Measurements from ENCODE around the gene MAG. TPM values are rescaled to one million over a fixed set of nuclear protein-coding genes. Genes with fewer than 3 reads are reported as not detected.
A peak's percentile ranks its signal among the peaks of the same experiment; 100 is the strongest.
"Not testable (repeated sequence)": the region's sequence is repeated elsewhere in the genome, so short reads cannot be mapped to it uniquely, and the experiment has no call there.

MAG gene
- total and polyA plus RNA-seq, 9 of the 15 experiments (the other 6 are each of a cell fraction or from before 2014, with no cell fraction given), result 0.11 to 10.0 (median 1.6) TPM

DNA sequence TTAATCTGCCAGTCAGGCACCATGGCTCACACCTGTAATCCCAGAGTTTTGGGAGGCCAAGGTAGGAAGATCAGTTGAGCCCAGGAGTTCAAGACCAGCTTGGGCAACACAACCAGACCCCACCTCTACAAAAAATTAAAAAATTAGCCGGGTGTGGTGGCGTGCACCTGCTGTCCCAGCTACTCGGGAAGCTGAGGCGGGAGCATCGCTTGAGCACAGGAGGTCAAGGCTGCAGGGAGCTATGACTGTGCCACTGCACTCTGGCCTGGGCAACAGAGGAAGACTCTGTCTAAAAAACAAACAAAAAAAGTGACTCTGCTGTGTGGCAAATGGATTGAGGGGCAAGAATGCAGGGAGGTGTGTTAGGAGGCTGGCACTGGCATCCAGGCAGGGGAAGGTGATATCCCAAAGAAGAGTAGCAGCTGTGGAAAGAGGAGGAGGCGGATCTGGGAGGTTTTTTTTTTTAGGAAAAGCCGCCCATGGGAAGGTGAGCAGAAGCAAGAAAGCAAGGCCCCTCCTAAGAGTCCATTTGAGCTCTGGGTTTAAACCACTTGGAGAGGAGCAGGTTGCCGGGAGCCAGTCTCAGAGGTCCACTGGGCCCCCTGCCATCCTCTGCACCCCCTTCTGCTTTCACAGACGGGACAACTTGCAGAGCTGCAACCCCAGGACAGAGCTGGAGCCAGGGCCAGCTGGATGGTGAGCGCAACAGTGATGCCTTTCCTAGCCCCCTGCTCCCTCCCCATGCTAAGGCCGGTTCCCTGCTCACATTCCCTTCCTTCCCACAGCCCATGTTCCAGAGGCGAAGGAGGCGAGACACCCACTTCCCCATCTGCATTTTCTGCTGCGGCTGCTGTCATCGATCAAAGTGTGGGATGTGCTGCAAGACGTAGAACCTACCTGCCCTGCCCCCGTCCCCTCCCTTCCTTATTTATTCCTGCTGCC is 7.5 kb upstream of the MAG start (continued):
- no peak for TF ChIP-seq SRSF7 (optimal IDR thresholded peaks at IDR 0.05; ENCODE audit: low read depth, low read length)

DNA sequence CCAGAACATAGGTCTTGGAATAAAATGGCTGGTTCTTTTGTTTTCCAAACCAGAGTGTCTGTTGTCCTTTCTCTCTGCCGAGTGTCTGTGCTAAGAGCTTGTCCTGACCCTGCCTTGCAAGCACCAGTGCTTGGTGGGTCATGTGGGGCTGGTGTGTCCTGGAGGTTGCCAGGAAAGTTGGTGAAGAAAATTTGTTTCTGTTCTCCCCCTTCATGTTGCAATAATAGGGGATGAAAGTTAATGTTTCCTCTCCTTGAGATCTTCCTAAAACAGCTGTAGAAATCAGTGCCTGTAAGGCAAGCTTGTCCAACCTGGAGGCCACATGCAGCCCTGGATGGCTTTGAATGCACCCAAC is 6.9 kb upstream of the MAG start:
- intact Hi-C loops (cut with micrococcal nuclease), result no loop called here
- in situ Hi-C loops (cut with MboI), result no loop called here
- Histone ChIP-seq H3K36me3 (ENCODE audit: control insufficient read depth, insufficient read depth, low read length) (no peaks in the 10 kb centered on the region), H3K4me2 (ENCODE audit: insufficient read depth, low read length) (no peak overlapping the region), H2AFZ (ENCODE audit: low read depth, low read length) (0 out of 2 replicates have a peak overlapping the region, but pooled peaks have one; percentile 53), H3K9me3 (replicated peaks; ENCODE audit: control insufficient read depth, insufficient read depth, low read depth, low read length) (no peaks in the 10 kb centered on the region), H3K4me1 (replicated peaks in 1 of 2; ENCODE audit: control insufficient read depth in 2 of 2, insufficient read depth in 2 of 2, low read length in 2 of 2) (peaks cover 16 to 25% of the 10 kb centered on the region in 2 experiments; a peak in 4 of 5 replicates), H3K27ac (ENCODE audit: extremely low read depth, low read depth, low read length) (no peak overlapping the region), H3K9ac (ENCODE audit: insufficient read depth in 1 of 2, low read depth in 2 of 2, low read length in 2 of 2) (no peak overlapping the region; a peak in 1 of 4 replicates), H3K4me3 (no peak overlapping the region), H3K79me2 (ENCODE audit: control insufficient read depth, insufficient read depth, low read length) (no peaks in the 10 kb centered on the region), H3K9me1 (ENCODE audit: control insufficient read depth, insufficient read depth, low read length) (no peaks in the 10 kb centered on the region), H4K20me1 (replicated peaks; ENCODE audit: control insufficient read depth, insufficient read depth, low read length) (no peaks in the 10 kb centered on the region; the same call in 1 of the 2 replicates), H3K27me3 (ENCODE audit: control insufficient read depth in 2 of 2, insufficient read depth in 2 of 2, low read length in 2 of 2) (no peaks in the 10 kb centered on the region)
- ChIA-PET CTCF (ENCODE audit: low intra/inter-chr PET ratio) (interaction anchor here (0.6 kb wide), 1 partner anchor 10 kb away, joined by 7 read pairs; no protein-coding TSS in a partner anchor), POLR2A (interaction anchor here (0.8 to 1.1 kb wide), 3 partner anchors 23 to 42 kb away, joined by 3 to 4 read pairs (median 3); no protein-coding TSS in a partner anchor)
- peak; percentile 49; the same call in 1 of the 2 replicates for TF ChIP-seq CEBPB (tag; IDR thresholded peaks at IDR 0.05)
- no peak for TF ChIP-seq ZNF212 (CRISPR knock-in tag; IDR thresholded peaks at IDR 0.05)
- ATAC-seq (no peak), DNase-seq (ENCODE audit: extremely low read depth in 1 of 4, low spot score in 3 of 4) (no peak), FAIRE-seq (no peak)
- no TSS peak for BruUV-seq (replicated peaks)
- WGBS (ENCODE audit: insufficient coverage, low coverage, missing lambda C conversion rate), result 8% methylated on average over 1 of the region's 1 CpG

DNA sequence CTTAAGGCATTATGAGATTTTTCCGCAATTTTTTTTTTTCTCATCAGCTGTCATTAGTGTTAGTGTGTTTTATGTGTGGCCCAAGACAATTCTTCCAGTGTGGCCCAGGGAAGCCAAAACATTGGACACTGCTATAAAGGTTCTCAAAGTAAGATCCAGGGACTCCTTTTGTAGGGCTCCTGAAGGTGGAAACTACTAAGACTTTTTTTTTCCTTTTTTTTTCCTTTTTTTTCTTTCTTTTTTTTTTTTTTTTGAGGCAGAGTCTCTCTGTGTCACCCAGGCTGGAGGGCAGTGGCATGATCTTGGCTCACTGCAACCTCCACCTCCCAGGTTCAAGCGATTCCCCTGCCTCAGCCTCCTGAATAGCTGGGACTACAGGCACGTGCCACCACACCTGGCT is 6.5 kb upstream of the MAG start:
- H3K27ac ChIP-seq (ENCODE audit: extremely low read depth, low read depth, low read length); BruUV-seq (replicated peaks); H3K4me3 ChIP-seq; FAIRE-seq; H3K79me2 ChIP-seq (ENCODE audit: control insufficient read depth, insufficient read depth, low read length); H3K36me3 ChIP-seq (ENCODE audit: control insufficient read depth, insufficient read depth, low read length); intact Hi-C loops (cut with micrococcal nuclease); H2AFZ ChIP-seq (ENCODE audit: low read depth, low read length); ATAC-seq; DNase-seq (ENCODE audit: extremely low read depth in 1 of 4, low spot score in 3 of 4); in situ Hi-C loops (cut with MboI); H3K9me1 ChIP-seq (ENCODE audit: control insufficient read depth, insufficient read depth, low read length); H3K27me3 ChIP-seq (ENCODE audit: control insufficient read depth in 2 of 2, insufficient read depth in 2 of 2, low read length in 2 of 2); H3K9ac ChIP-seq (ENCODE audit: insufficient read depth in 1 of 2, low read depth in 2 of 2, low read length in 2 of 2); H4K20me1 ChIP-seq (replicated peaks; ENCODE audit: control insufficient read depth, insufficient read depth, low read length); H3K9me3 ChIP-seq (replicated peaks; ENCODE audit: control insufficient read depth, insufficient read depth, low read depth, low read length); H3K4me2 ChIP-seq (ENCODE audit: insufficient read depth, low read length): not testable (repeated sequence)
- WGBS (ENCODE audit: insufficient coverage, low coverage, missing lambda C conversion rate), result 24% methylated on average over 2 of the region's 3 CpGs
- CTCF ChIA-PET (ENCODE audit: low intra/inter-chr PET ratio), result interaction anchor here (0.6 kb wide), 2 partner anchors 11 to 175 kb away, joined by 3 to 7 read pairs; no protein-coding TSS in a partner anchor
- peaks cover 16 to 27% of the 10 kb centered on the region in 2 experiments; a peak in 4 of 5 replicates for H3K4me1 ChIP-seq (replicated peaks in 1 of 2; ENCODE audit: control insufficient read depth in 2 of 2, insufficient read depth in 2 of 2, low read length in 2 of 2)
- POLR2A ChIA-PET, result interaction anchor here (0.8 to 1.1 kb wide), 3 partner anchors 23 to 42 kb away, joined by 3 to 4 read pairs (median 3); no protein-coding TSS in a partner anchor

All from K562 (cell line).